GM23248 (cell line): ENCODE measurements around the gene ADAMTS14. TPM values are rescaled to one million over a fixed set of nuclear protein-coding genes. Genes with fewer than 3 reads are reported as not detected.

Experiments
- DNase-seq: peaks from one replicate; pipeline ENCODE4 v3.0.0-alpha.2; 2015
- H2AFZ ChIP-seq: fragments of 200-600 bp; sonication (generic); 2 replicates; pipeline ENCODE4 v1.6.1; 2016; ENCODE audit warnings: antibody characterized with exemption
- H3F3A ChIP-seq: fragments of 200-600 bp; sonication (generic); 2 replicates; pipeline ENCODE4 v1.6.1; 2016; ENCODE audit warnings: mild to moderate bottlenecking, antibody characterized with exemption, mixed run types; ENCODE audit not compliant: insufficient read depth
- H3K27ac ChIP-seq: fragments of 200-600 bp; sonication (generic); 2 replicates; pipeline ENCODE4 v1.5.1; 2016; ENCODE audit warnings: mild to moderate bottlenecking
- H3K27me3 ChIP-seq: fragments of 200-600 bp; sonication (generic); replicated peaks from 2 replicates; pipeline ENCODE4 v1.6.1; 2016; ENCODE audit warnings: mild to moderate bottlenecking; ENCODE audit not compliant: insufficient read depth
- H3K36me3 ChIP-seq: fragments of 200-600 bp; sonication (generic); 2 replicates; pipeline ENCODE4 v1.6.1; 2016; ENCODE audit warnings: low read depth, mild to moderate bottlenecking
- H3K4me1 ChIP-seq: fragments of 200-600 bp; sonication (generic); 2 replicates; pipeline ENCODE4 v1.6.1; 2016; ENCODE audit warnings: mild to moderate bottlenecking; ENCODE audit not compliant: insufficient read depth
- H3K4me2 ChIP-seq: fragments of 200-600 bp; sonication (generic); one replicate; pipeline ENCODE4 v1.6.1; 2016; ENCODE audit warnings: mild to moderate bottlenecking; ENCODE audit not compliant: unreplicated experiment
- H3K4me3 ChIP-seq: fragments of 200-600 bp; sonication (generic); 2 replicates; pipeline ENCODE4 v1.5.1; 2016; ENCODE audit warnings: mild to moderate bottlenecking
- H3K79me2 ChIP-seq: fragments of 200-600 bp; sonication (generic); 2 replicates; pipeline ENCODE4 v1.6.1; 2016; ENCODE audit warnings: mild to moderate bottlenecking; ENCODE audit not compliant: insufficient read depth
- H3K9ac ChIP-seq: fragments of 200-600 bp; sonication (generic); 2 replicates; pipeline ENCODE4 v1.6.1; 2016; ENCODE audit warnings: mild to moderate bottlenecking
- H3K9me2 ChIP-seq: fragments of 200-600 bp; sonication (generic); 2 replicates; pipeline ENCODE4 v1.6.1; 2016; ENCODE audit warnings: mixed run types, mild to moderate bottlenecking, moderate library complexity; ENCODE audit not compliant: insufficient read depth
- H3K9me3 ChIP-seq: fragments of 200-600 bp; sonication (generic); one replicate; pipeline ENCODE4 v1.6.1; 2017; ENCODE audit warnings: low read depth
- H4K20me1 ChIP-seq: fragments of 200-600 bp; sonication (generic); 2 replicates; pipeline ENCODE4 v1.6.0; 2016; ENCODE audit not compliant: insufficient read depth
- EZH2 ChIP-seq: fragments of 200-600 bp; sonication (generic); IDR thresholded peaks from 2 replicates; pipeline ENCODE4 v1.6.1; 2018; ENCODE audit warnings: antibody characterized with exemption, mild to moderate bottlenecking; ENCODE audit not compliant: insufficient read depth, poor library complexity, severe bottlenecking
- EZH2phosphoT487 ChIP-seq: fragments of 200-600 bp; sonication (generic); IDR thresholded peaks from 2 replicates; pipeline ENCODE4 v1.6.1; 2018; ENCODE audit warnings: antibody characterized with exemption, moderate library complexity, mild to moderate bottlenecking, low read depth; ENCODE audit not compliant: insufficient read depth
- WGBS, 2 experiments: methylation state at CpG; one replicate each; pipeline ENCODE4 v1.1.6; 2015 to 2017; ENCODE audit warnings: low lambda C conversion rate in 2 of 2, low coverage in 1 of 2; ENCODE audit errors: missing lambda C conversion rate in 2 of 2; 5-methylcytosine and 5-hydroxymethylcytosine counted together
- in situ Hi-C: fragments of 300-500 bp; cut with MboI; formaldehyde crosslinking; loops from 2 replicates; pipeline ENCODE4 v1.15.0; 2020
- polyA plus RNA-seq: library from polyadenylated mRNA; unstranded; fragments of >200 nt; fragmentation: Nextera tagmentation; extraction: Ambion mirVana; gene quantifications from 2 replicates; pipeline ENCODE4 v1.2.1, GENCODE V29; 2016
- total RNA-seq: library from RNA; depleted of rRNA; stranded (reverse); fragments of >200 nt; shearing (Covaris generic); gene quantifications from 2 replicates; pipeline ENCODE4 v1.2.3, GENCODE V29; 2014

The ADAMTS14 gene
- total and polyA plus RNA-seq, 2 experiments from 2014 or later, result 0.91 to 0.97 TPM

- WGBS, 2 experiments, result 42 to 47% methylated on average over 2 of the region's 2 CpGs
- no peaks in the 10 kb centered on the region for H3K79me2 ChIP-seq
- H3K4me1 ChIP-seq, result no peaks in the 10 kb centered on the region
- DNase-seq, result no peak
- no peak overlapping the region for H3K4me2 ChIP-seq
- no peaks in the 10 kb centered on the region for H3K9me3 ChIP-seq
- H3K9me2 ChIP-seq, result no peaks in the 10 kb centered on the region
- no peaks in the 10 kb centered on the region for H3K27me3 ChIP-seq
- in situ Hi-C loops, result no loop called here
- H4K20me1 ChIP-seq, result no peaks in the 10 kb centered on the region
- no peaks in the 10 kb centered on the region for H3K36me3 ChIP-seq
- no peak overlapping the region for H3K9ac ChIP-seq
- H2AFZ ChIP-seq, result no peak overlapping the region
- no peaks in the 10 kb centered on the region for H3F3A ChIP-seq
- no peak overlapping the region for H3K27ac ChIP-seq
- no peak overlapping the region for H3K4me3 ChIP-seq
- TF ChIP-seq EZH2, result no peak
- TF ChIP-seq EZH2phosphoT487, result no peak
These were observed 58.6 kb downstream of the ADAMTS14 start for GRCh38 chr10:70730955-70731354.

DNA sequence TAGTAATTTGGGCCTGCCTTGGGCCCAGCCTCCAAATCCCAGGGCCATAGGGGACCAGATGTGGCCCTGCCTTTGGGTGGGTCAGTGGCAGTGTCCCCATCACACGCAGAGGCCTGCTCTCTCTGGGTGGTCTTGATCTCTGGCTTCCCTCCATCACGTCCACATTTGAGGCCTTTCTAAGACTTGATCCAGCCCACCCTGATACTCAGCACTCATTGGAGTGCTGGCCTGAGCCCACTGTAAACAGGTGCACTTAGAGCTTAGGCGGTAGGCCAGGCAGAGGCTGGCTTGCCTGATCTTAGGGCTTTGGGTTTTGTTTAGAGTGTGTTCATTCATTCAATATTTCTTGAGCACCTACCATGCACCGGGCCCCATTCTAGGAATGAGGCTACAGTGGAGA is 60.3 kb downstream of the ADAMTS14 start:
- Histone ChIP-seq H3K36me3 (no peaks in the 10 kb centered on the region), H3K9me3 (no peaks in the 10 kb centered on the region)

GRCh38 chr10:70733051-70733450 is 60.7 kb downstream of the ADAMTS14 start:
- Histone ChIP-seq H3K27me3 (no peaks in the 10 kb centered on the region), H4K20me1 (no peaks in the 10 kb centered on the region), H3K27ac (no peak overlapping the region), H2AFZ (no peak overlapping the region), H3F3A (no peaks in the 10 kb centered on the region), H3K4me1 (no peaks in the 10 kb centered on the region), H3K4me3 (no peak overlapping the region), H3K79me2 (no peaks in the 10 kb centered on the region), H3K4me2 (no peak overlapping the region), H3K9me3 (no peaks in the 10 kb centered on the region), H3K9ac (no peak overlapping the region), H3K9me2 (no peaks in the 10 kb centered on the region), H3K36me3 (no peaks in the 10 kb centered on the region)
- peak; percentile 28 for DNase-seq
- in situ Hi-C loops, result no loop called here
- TF ChIP-seq EZH2 (no peak), EZH2phosphoT487 (no peak)
- 95 to 100% methylated on average over 1 of the region's 1 CpG for WGBS, 2 experiments

More for the DNA sequence above, 60.3 kb downstream of the ADAMTS14 start:
- Histone ChIP-seq H3K27me3 (no peaks in the 10 kb centered on the region), H2AFZ (no peak overlapping the region), H3K9ac (no peak overlapping the region), H3K4me1 (no peaks in the 10 kb centered on the region), H3K4me3 (no peak overlapping the region), H3K27ac (no peak overlapping the region), H4K20me1 (no peaks in the 10 kb centered on the region), H3F3A (no peaks in the 10 kb centered on the region), H3K9me2 (no peaks in the 10 kb centered on the region), H3K79me2 (no peaks in the 10 kb centered on the region), H3K4me2 (no peak overlapping the region)
- TF ChIP-seq EZH2phosphoT487, result no peak
- DNase-seq, result no peak
- 97 to 98% methylated on average over 4 of the region's 4 CpGs for WGBS, 2 experiments
- in situ Hi-C loops, result no loop called here

- 98 to 100% methylated on average over 3 of the region's 3 CpGs for WGBS, 2 experiments
- Histone ChIP-seq H3K27me3 (no peaks in the 10 kb centered on the region), H3K36me3 (no peaks in the 10 kb centered on the region), H3K79me2 (no peaks in the 10 kb centered on the region), H2AFZ (no peak overlapping the region), H4K20me1 (no peaks in the 10 kb centered on the region), H3K9me2 (no peaks in the 10 kb centered on the region), H3K4me3 (no peak overlapping the region), H3F3A (no peaks in the 10 kb centered on the region), H3K9ac (no peak overlapping the region), H3K4me1 (no peaks in the 10 kb centered on the region), H3K27ac (no peak overlapping the region), H3K9me3 (no peaks in the 10 kb centered on the region), H3K4me2 (no peak overlapping the region)
- TF ChIP-seq EZH2 (no peak), EZH2phosphoT487 (no peak)
- no peak for DNase-seq
- in situ Hi-C loops, result no loop called here
These were observed 62.9 kb downstream of the ADAMTS14 start for GRCh38 chr10:70735161-70735560.

DNA sequence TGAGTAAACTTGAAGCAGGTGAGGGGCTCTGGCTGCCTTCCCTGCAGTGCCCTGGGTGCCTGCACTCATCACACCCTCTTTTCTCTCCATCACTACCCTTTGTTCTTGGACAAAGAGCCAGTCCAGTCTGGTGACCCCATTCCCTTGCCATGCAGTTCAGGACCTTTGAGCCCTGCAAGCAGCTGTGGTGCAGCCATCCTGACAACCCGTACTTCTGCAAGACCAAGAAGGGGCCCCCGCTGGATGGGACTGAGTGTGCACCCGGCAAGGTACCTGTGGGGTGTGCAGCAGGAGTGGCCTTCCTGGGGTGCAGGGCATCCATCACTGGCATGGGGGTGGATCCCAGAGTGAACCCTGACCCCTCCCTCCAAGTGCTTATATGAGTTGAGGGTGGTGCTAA is 64.2 kb downstream of the ADAMTS14 start:
- Histone ChIP-seq H3K9ac (no peak overlapping the region), H3K9me3 (no peaks in the 10 kb centered on the region), H2AFZ (no peak overlapping the region), H3K4me1 (no peaks in the 10 kb centered on the region), H3F3A (no peaks in the 10 kb centered on the region), H3K27ac (no peak overlapping the region), H3K4me3 (no peak overlapping the region), H3K4me2 (no peak overlapping the region), H3K36me3 (no peaks in the 10 kb centered on the region), H4K20me1 (no peaks in the 10 kb centered on the region), H3K27me3 (no peaks in the 10 kb centered on the region), H3K9me2 (no peaks in the 10 kb centered on the region), H3K79me2 (no peaks in the 10 kb centered on the region)
- DNase-seq, result no peak
- WGBS, 2 experiments, result 85 to 94% methylated on average over 3 of the region's 3 CpGs
- no peak for TF ChIP-seq EZH2
- TF ChIP-seq EZH2phosphoT487, result no peak
- in situ Hi-C loops, result no loop called here
